Karpas-422 (cell line): ENCODE data around the gene PCDHB12. TPM values are rescaled to one million over a fixed set of nuclear protein-coding genes. Genes with fewer than 3 reads are reported as not detected.
A peak's percentile ranks its signal among the peaks of the same experiment; 100 is the strongest.
"Not testable (repeated sequence)": the region's sequence is repeated elsewhere in the genome, so short reads cannot be mapped to it uniquely, and the experiment has no call there.

ENCODE experiments used
- DNase-seq: peaks from one replicate; pipeline ENCODE4 v3.0.0-alpha.2; 2015
- H2AFZ ChIP-seq: fragments of 200-600 bp; sonication (generic); 2 replicates; pipeline ENCODE4 v1.6.1; 2014; ENCODE audit warnings: antibody characterized with exemption, low read length, mixed read lengths
- H3K27ac ChIP-seq: fragments of 200-600 bp; sonication (generic); 2 replicates; pipeline ENCODE4 v1.5.1; 2014; ENCODE audit warnings: mild to moderate bottlenecking, low read length, moderate library complexity
- H3K27me3 ChIP-seq: fragments of 200-600 bp; sonication (generic); 2 replicates; pipeline ENCODE4 v1.6.1; 2014; ENCODE audit warnings: low read length, mixed read lengths
- H3K36me3 ChIP-seq: fragments of 200-600 bp; sonication (generic); 2 replicates; pipeline ENCODE4 v1.6.1; 2014; ENCODE audit warnings: low read length, mixed read lengths; ENCODE audit not compliant: insufficient read depth
- H3K4me1 ChIP-seq: fragments of 200-600 bp; sonication (generic); 2 replicates; pipeline ENCODE4 v1.6.1; 2014; ENCODE audit warnings: mild to moderate bottlenecking, low read length, mixed read lengths
- H3K4me2 ChIP-seq: fragments of 200-600 bp; sonication (generic); 2 replicates; pipeline ENCODE4 v1.6.1; 2014; ENCODE audit warnings: low read length, low read depth, mild to moderate bottlenecking; ENCODE audit not compliant: poor library complexity, severe bottlenecking
- H3K4me3 ChIP-seq: fragments of 200-600 bp; sonication (generic); 2 replicates; pipeline ENCODE4 v1.5.1; 2014; ENCODE audit warnings: mild to moderate bottlenecking, antibody characterized with exemption, low read length, mixed read lengths
- H3K79me2 ChIP-seq: fragments of 200-600 bp; sonication (generic); 2 replicates; pipeline ENCODE4 v1.6.1; 2014; ENCODE audit warnings: mild to moderate bottlenecking, low read length, mixed read lengths
- H3K9ac ChIP-seq: fragments of 200-600 bp; sonication (generic); 2 replicates; pipeline ENCODE4 v1.6.0; 2014; ENCODE audit warnings: low read length
- H3K9me2 ChIP-seq: fragments of 200-600 bp; sonication (generic), shearing (Covaris generic); replicated peaks from 2 replicates; pipeline ENCODE4 v1.6.0; 2014; ENCODE audit warnings: mild to moderate bottlenecking, low read length, moderate library complexity; ENCODE audit not compliant: insufficient read depth
- H3K9me3 ChIP-seq: fragments of 300-700, 200-600 bp; sonication (generic); 2 replicates; pipeline ENCODE4 v1.6.1; 2014; ENCODE audit warnings: low read length, mixed read lengths
- H4K20me1 ChIP-seq: fragments of 200-600 bp; sonication (generic); 2 replicates; pipeline ENCODE4 v1.6.1; 2014; ENCODE audit warnings: mild to moderate bottlenecking, antibody characterized with exemption, low read length, low read depth; ENCODE audit not compliant: insufficient read depth
- total RNA-seq: library from RNA; depleted of rRNA; stranded (reverse); fragments of >200 nt; shearing (Covaris generic); gene quantifications from 2 replicates; pipeline ENCODE4 v1.2.3, GENCODE V29; 2014; ENCODE audit warnings: low replicate concordance

Gene PCDHB12
- total RNA-seq, 1 experiment from 2014 or later: not detected

GRCh38 chr5:141182248-141182647 is 26.3 kb upstream of the PCDHB12 start, which contains the start of gene PCDHB16:
Gene PCDHB16, plus strand, starts transcription at chr5:141182387. Its CDS starts 173 bp downstream, at chr5:141182560.
- H3K4me1 ChIP-seq: no peaks in the 10 kb centered on the region
- no peaks in the 10 kb centered on the region for H3K9me2 ChIP-seq
- H2AFZ ChIP-seq: no peak within 1 kb of the TSS
- H3K9me3 ChIP-seq: no peaks in the 10 kb centered on the region
- H3K36me3 ChIP-seq: no peaks in the 10 kb centered on the region
- no peaks in the 10 kb centered on the region for H3K27me3 ChIP-seq
- H3K79me2 ChIP-seq: no peaks in the 10 kb centered on the region
- no peak within 1 kb of the TSS for H3K9ac ChIP-seq
- no peak within 1 kb of the TSS for H3K27ac ChIP-seq
- no peak within 1 kb of the TSS for H3K4me3 ChIP-seq
- DNase-seq: peak; percentile 68
- no peak within 1 kb of the TSS for H3K4me2 ChIP-seq
- H4K20me1 ChIP-seq: no peaks in the 10 kb centered on the region

GRCh38 chr5:141184117-141184855 is 24.2 kb upstream of the PCDHB12 start:
- H3K4me2 ChIP-seq: not testable (repeated sequence)

GRCh38 chr5:141186897-141187512 is 21.5 kb upstream of the PCDHB12 start, which contains the start of gene PCDHB9:
Gene PCDHB9, plus strand, starts transcription at chr5:141187161. Its CDS starts 158 bp downstream, at chr5:141187319.
- Histone ChIP-seq H3K4me2 (no peak within 1 kb of the TSS), H3K4me3 (no peak within 1 kb of the TSS), H3K9me2 (no peaks in the 10 kb centered on the region), H3K27ac (no peak within 1 kb of the TSS), H3K79me2 (no peaks in the 10 kb centered on the region), H3K9ac (peak within 1 kb of the TSS; percentile 19; the same call in 1 of the 2 replicates), H3K36me3 (no peaks in the 10 kb centered on the region), H2AFZ (peak within 1 kb of the TSS; percentile 62; the same call in 1 of the 2 replicates), H3K9me3 (no peaks in the 10 kb centered on the region), H3K4me1 (no peaks in the 10 kb centered on the region), H4K20me1 (no peaks in the 10 kb centered on the region), H3K27me3 (no peaks in the 10 kb centered on the region)
- DNase-seq: peak; percentile 76

More at GRCh38 chr5:141184117-141184855, 24.2 kb upstream of the PCDHB12 start:
- not testable (repeated sequence) for H3K9me2 ChIP-seq, H3K4me1 ChIP-seq, H3K27me3 ChIP-seq, DNase-seq, H3K9ac ChIP-seq, H2AFZ ChIP-seq, H3K79me2 ChIP-seq, H3K9me3 ChIP-seq, H3K4me3 ChIP-seq, H3K27ac ChIP-seq, H4K20me1 ChIP-seq, H3K36me3 ChIP-seq

GRCh38 chr5:141188682-141189081 is 19.8 kb upstream of the PCDHB12 start:
- not testable (repeated sequence) for DNase-seq, H3K9me3 ChIP-seq, H2AFZ ChIP-seq, H3K4me3 ChIP-seq, H3K9me2 ChIP-seq, H3K79me2 ChIP-seq, H3K36me3 ChIP-seq, H3K4me1 ChIP-seq, H3K9ac ChIP-seq, H4K20me1 ChIP-seq, H3K4me2 ChIP-seq, H3K27me3 ChIP-seq, H3K27ac ChIP-seq

- H3K9ac ChIP-seq: not testable (repeated sequence)
Measured at GRCh38 chr5:141189131-141189530, 19.4 kb upstream of the PCDHB12 start.

GRCh38 chr5:141192110-141192725 is 16.3 kb upstream of the PCDHB12 start, which contains the start of gene PCDHB10:
Gene PCDHB10, plus strand, starts transcription at chr5:141192353. Its CDS starts 200 bp downstream, at chr5:141192553.
- Histone ChIP-seq H4K20me1 (no peaks in the 10 kb centered on the region), H3K9me3 (peaks cover 9% of the 10 kb centered on the region; the same call in 1 of the 2 replicates), H3K9ac (no peak within 1 kb of the TSS), H3K36me3 (no peaks in the 10 kb centered on the region), H3K4me3 (no peak within 1 kb of the TSS), H3K9me2 (no peaks in the 10 kb centered on the region), H3K79me2 (no peaks in the 10 kb centered on the region), H3K27ac (no peak within 1 kb of the TSS), H3K4me2 (no peak within 1 kb of the TSS), H3K27me3 (no peaks in the 10 kb centered on the region), H3K4me1 (no peaks in the 10 kb centered on the region), H2AFZ (no peak within 1 kb of the TSS)
- peak; percentile 83 for DNase-seq

More at GRCh38 chr5:141189131-141189530, 19.4 kb upstream of the PCDHB12 start:
- H3K4me3 ChIP-seq, H3K9me3 ChIP-seq, H3K79me2 ChIP-seq, H3K9me2 ChIP-seq, H3K36me3 ChIP-seq, H3K27me3 ChIP-seq, DNase-seq, H2AFZ ChIP-seq, H3K4me1 ChIP-seq, H4K20me1 ChIP-seq, H3K27ac ChIP-seq, H3K4me2 ChIP-seq: not testable (repeated sequence)

- not testable (repeated sequence) for H3K4me3 ChIP-seq, H3K9me2 ChIP-seq, H3K4me2 ChIP-seq
Measured at GRCh38 chr5:141194332-141194731, 14.2 kb upstream of the PCDHB12 start.

GRCh38 chr5:141196363-141196762 is 12.2 kb upstream of the PCDHB12 start:
- Histone ChIP-seq H3K4me1 (no peaks in the 10 kb centered on the region), H2AFZ (no peak overlapping the region), H3K9ac (no peak overlapping the region), H3K27me3 (no peaks in the 10 kb centered on the region), H4K20me1 (no peaks in the 10 kb centered on the region), H3K4me2 (no peak overlapping the region), H3K27ac (no peak overlapping the region), H3K9me2 (no peaks in the 10 kb centered on the region), H3K79me2 (no peaks in the 10 kb centered on the region), H3K9me3 (peaks cover 9% of the 10 kb centered on the region; the same call in 1 of the 2 replicates), H3K4me3 (no peak overlapping the region), H3K36me3 (no peaks in the 10 kb centered on the region)
- DNase-seq: no peak

More at GRCh38 chr5:141194332-141194731, 14.2 kb upstream of the PCDHB12 start:
- H3K9ac ChIP-seq, H2AFZ ChIP-seq, H3K79me2 ChIP-seq, H3K9me3 ChIP-seq, H3K4me1 ChIP-seq, DNase-seq, H4K20me1 ChIP-seq, H3K27ac ChIP-seq, H3K27me3 ChIP-seq, H3K36me3 ChIP-seq: not testable (repeated sequence)
